ENCODE results near the gene HERC2.
A peak's percentile ranks its signal among the peaks of the same experiment; 100 is the strongest.
"Not testable (repeated sequence)": the region's sequence is repeated elsewhere in the genome, so short reads cannot be mapped to it uniquely, and the experiment has no call there.

HERC2 gene

GRCh38 chr15:28181366-28181765, 140.6 kb downstream of the HERC2 start:
- peaks cover 7% of the 10 kb centered on the region for H3K36me3 ChIP-seq
- no peak overlapping the region for H3K4me3 ChIP-seq (ENCODE audit: low read depth in 1 of 2, low read length in 1 of 2)
- peaks cover 14 to 16% of the 10 kb centered on the region in 2 experiments for H3K4me1 ChIP-seq (ENCODE audit: control insufficient read depth in 1 of 2, insufficient read depth in 1 of 2, low read depth in 1 of 2, low read length in 1 of 2)
- no peak overlapping the region for H3K27ac ChIP-seq
- H3K9me3 ChIP-seq, result no peaks in the 10 kb centered on the region
- H3K27me3 ChIP-seq, result no peaks in the 10 kb centered on the region
- TF ChIP-seq CTCF (IDR thresholded peaks at IDR 0.05), result no peak

GRCh38 chr15:28179270-28179669, 142.7 kb downstream of the HERC2 start:
- no peaks in the 10 kb centered on the region for H3K36me3 ChIP-seq
- no peak for TF ChIP-seq CTCF (IDR thresholded peaks at IDR 0.05)

GRCh38 chr15:28178727-28179126, 143.3 kb downstream of the HERC2 start:
- no peak overlapping the region for H3K4me3 ChIP-seq (ENCODE audit: low read depth in 1 of 2, low read length in 1 of 2)
- H3K9me3 ChIP-seq, result no peaks in the 10 kb centered on the region
- H3K4me1 ChIP-seq (ENCODE audit: control insufficient read depth in 1 of 2, insufficient read depth in 1 of 2, low read depth in 1 of 2, low read length in 1 of 2), result peaks cover 14 to 16% of the 10 kb centered on the region in 2 experiments
- no peaks in the 10 kb centered on the region for H3K27me3 ChIP-seq
- H3K27ac ChIP-seq, result peak overlapping the region; percentile 40
- TF ChIP-seq CTCF (IDR thresholded peaks at IDR 0.05), result no peak
- no peaks in the 10 kb centered on the region for H3K36me3 ChIP-seq

More at GRCh38 chr15:28179270-28179669, 142.7 kb downstream of the HERC2 start:
- Histone ChIP-seq H3K4me3 (ENCODE audit: low read depth in 1 of 2, low read length in 1 of 2) (no peak overlapping the region), H3K27ac (no peak overlapping the region), H3K4me1 (ENCODE audit: control insufficient read depth in 1 of 2, insufficient read depth in 1 of 2, low read depth in 1 of 2, low read length in 1 of 2) (peaks cover 14 to 16% of the 10 kb centered on the region in 2 experiments), H3K9me3 (no peaks in the 10 kb centered on the region), H3K27me3 (no peaks in the 10 kb centered on the region)

DNA sequence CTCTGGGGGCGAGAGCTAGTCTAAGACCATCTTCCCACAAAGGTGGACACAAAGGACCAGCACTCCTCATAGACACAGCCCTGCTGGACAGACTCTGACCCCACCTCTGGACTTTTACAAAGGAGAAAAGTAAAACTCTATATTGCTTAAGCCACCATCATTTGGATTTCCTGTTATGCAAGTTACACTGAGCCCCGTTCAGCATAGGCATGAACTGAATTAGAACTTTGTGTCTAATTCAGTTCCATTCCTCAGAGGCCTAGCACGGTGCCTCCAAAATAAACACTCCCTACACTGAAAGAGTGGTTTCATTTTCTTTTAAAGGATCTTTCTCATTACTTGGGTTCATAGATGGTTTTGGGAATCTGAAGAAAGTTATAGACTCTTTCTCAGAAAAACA, 143.7 kb downstream of the HERC2 start:
- peak overlapping the region; percentile 40 for H3K27ac ChIP-seq
- peaks cover 14 to 16% of the 10 kb centered on the region in 2 experiments for H3K4me1 ChIP-seq (ENCODE audit: control insufficient read depth in 1 of 2, insufficient read depth in 1 of 2, low read depth in 1 of 2, low read length in 1 of 2)
- no peak for TF ChIP-seq CTCF (IDR thresholded peaks at IDR 0.05)
- no peaks in the 10 kb centered on the region for H3K9me3 ChIP-seq
- H3K4me3 ChIP-seq (ENCODE audit: low read depth in 1 of 2, low read length in 1 of 2), result no peak overlapping the region
- H3K36me3 ChIP-seq, result no peaks in the 10 kb centered on the region
- no peaks in the 10 kb centered on the region for H3K27me3 ChIP-seq

DNA sequence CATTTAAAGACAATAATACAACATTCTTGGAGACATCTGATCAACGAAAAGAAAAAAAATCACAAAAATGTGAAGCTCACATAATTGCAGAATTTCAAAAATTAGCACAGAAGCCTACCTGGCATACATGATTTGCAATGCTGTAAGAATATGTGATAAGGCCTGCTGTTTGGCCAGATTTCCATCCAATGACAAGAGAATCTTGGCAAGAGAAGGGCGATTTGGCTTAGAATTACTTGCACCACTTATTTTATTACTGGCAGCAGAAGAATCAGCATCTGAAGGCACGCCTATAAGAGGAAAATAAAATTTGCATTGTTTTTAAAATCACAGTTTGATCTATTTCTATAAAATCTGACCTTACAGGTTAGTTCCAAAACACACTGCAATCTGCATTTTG, 152.6 kb downstream of the HERC2 start:
- peaks cover 10 to 20% of the 10 kb centered on the region in 2 experiments for H3K4me1 ChIP-seq (ENCODE audit: control insufficient read depth in 1 of 2, insufficient read depth in 1 of 2, low read depth in 1 of 2, low read length in 1 of 2)
- peaks cover 8% of the 10 kb centered on the region for H3K36me3 ChIP-seq
- no peak overlapping the region for H3K27ac ChIP-seq
- no peak overlapping the region for H3K4me3 ChIP-seq (ENCODE audit: low read depth in 1 of 2, low read length in 1 of 2)
- TF ChIP-seq CTCF (IDR thresholded peaks at IDR 0.05), result no peak
- H3K9me3 ChIP-seq, result no peaks in the 10 kb centered on the region
- H3K27me3 ChIP-seq, result no peaks in the 10 kb centered on the region

DNA sequence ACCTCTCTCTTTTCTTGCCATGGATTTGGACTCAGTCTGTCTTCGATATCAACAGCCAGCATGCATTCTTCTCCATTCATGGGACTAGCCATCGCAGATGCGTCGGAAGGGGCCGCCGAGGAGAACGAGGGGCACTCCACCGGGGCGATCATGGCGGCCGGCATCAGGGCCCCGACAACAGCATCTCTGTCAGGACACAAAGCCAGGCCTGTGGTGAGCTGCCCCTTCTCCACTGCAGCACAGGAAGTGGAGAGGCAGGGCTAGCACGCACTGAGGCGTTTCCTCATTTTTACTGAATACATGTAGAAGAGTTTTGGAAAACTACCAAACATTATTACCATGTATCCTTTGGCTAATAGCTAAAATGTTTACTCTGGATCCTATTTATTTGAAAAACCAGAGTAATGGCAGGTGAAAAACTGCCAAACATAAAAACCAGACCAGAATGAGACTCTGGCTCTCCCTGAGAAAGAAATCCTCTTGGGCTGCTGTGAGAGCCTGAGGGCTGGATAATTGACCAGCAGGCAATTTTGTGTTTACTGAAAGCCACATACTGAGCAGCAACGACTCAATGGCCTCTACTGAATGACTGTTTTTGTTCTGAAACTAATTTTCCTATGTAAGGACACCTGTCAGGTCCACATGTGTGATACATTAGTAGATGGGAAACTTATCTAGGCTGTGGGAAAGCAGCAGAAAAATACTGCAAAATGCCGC, 153.4 kb downstream of the HERC2 start:
- Histone ChIP-seq H3K4me1 (ENCODE audit: control insufficient read depth in 1 of 2, insufficient read depth in 1 of 2, low read depth in 1 of 2, low read length in 1 of 2) (peaks cover 10 to 20% of the 10 kb centered on the region in 2 experiments), H3K36me3 (peaks cover 11% of the 10 kb centered on the region)
- not testable (repeated sequence) for H3K27me3 ChIP-seq; H3K27ac ChIP-seq; H3K9me3 ChIP-seq; H3K4me3 ChIP-seq (ENCODE audit: low read depth in 1 of 2, low read length in 1 of 2)

All from neutrophil (primary cell).